Mucosa of descending colon (tissue), 3 donors: ENCODE results near the gene BACH2. TPM values are rescaled to one million over a fixed set of nuclear protein-coding genes. Genes with fewer than 3 reads are reported as not detected.
A peak's percentile ranks its signal among the peaks of the same experiment; 100 is the strongest.
"Not testable (repeated sequence)": the region's sequence is repeated elsewhere in the genome, so short reads cannot be mapped to it uniquely, and the experiment has no call there.

Source experiments
- ATAC-seq: fragments of 200-7000 bp; cut with Tn5 transposase; one replicate; pipeline ENCODE4 v1.9.1; 2020; ENCODE audit warnings: mild to moderate bottlenecking, moderate library complexity
- DNase-seq, 3 donors: peaks; one replicate each; pipeline ENCODE4 v3.0.0-alpha.2; 2020
- H3K36me3 ChIP-seq: fragments of 200-600 bp; one replicate; pipeline ENCODE4 v1.8.0; 2021; ENCODE audit warnings: low read depth, mild to moderate bottlenecking
- H3K4me1 ChIP-seq: fragments of 200-600 bp; one replicate; pipeline ENCODE4 v1.8.0; 2021; ENCODE audit warnings: low read depth, mild to moderate bottlenecking
- H3K4me3 ChIP-seq: fragments of 200-600 bp; one replicate; pipeline ENCODE4 v1.8.0; 2021; ENCODE audit warnings: mild to moderate bottlenecking
- H3K9me3 ChIP-seq: fragments of 200-600 bp; one replicate; pipeline ENCODE4 v1.8.0; 2021; ENCODE audit warnings: mild to moderate bottlenecking
- intact Hi-C, 2 donors: fragments of 100-400 bp; cut with DNase I in 1 of 2; cut with micrococcal nuclease in 1 of 2; formaldehyde crosslinking; loops; one replicate each; pipeline versions ENCODE4 v1.11.0 to v1.11.1; 2022; cut with DNase I, micrococcal nuclease
- total RNA-seq, 3 donors: library from RNA; stranded (reverse); fragmentation: NEBNext Ultra II Directional in 2 of 3; extraction: Animal tissue kit (Norgen Biotek cat#: 25700) in 2 of 3; gene quantifications; one replicate each; pipeline versions ENCODE4 v1.2.1 to v1.2.4, GENCODE V29; 2021 to 2023
- TF ChIP-seq, protein P1 (sequence below): fragments of 200-600 bp; IDR thresholded peaks from one replicate; pipeline ENCODE4 v1.8.0; 2022; ENCODE audit warnings: antibody characterized with exemption, mild to moderate bottlenecking
- donor health status: DM: no; HTN: no; CAD: no; lungs with moderate emphysema.
- donor health status: DM: no; HTN: no; CAD: no.
- donor health status: DM: no; HTN: yes; CAD: no.

Gene BACH2
- total RNA-seq, 3 donors from 2014 or later: 0.96 to 1.6 (median 1.2) TPM

DNA sequence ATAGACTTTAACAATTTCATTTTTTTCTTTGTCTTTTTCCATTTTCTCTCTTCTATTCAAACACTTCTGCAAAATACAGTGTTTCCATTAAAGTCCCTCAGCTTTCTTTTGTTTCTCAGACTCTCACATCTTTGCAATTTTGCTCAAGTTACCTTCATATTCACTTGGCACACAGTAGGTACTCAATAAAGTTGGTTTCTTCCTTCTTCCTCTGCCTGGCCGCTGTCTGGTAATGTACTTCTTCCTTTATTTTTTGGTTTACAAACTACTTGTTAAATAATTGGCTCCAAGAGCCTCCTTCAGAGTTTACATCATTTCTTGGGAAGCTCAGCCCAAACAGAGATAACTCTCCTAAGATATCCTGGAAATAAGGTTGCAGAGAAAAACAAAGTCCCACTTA is 321.3 kb downstream of the BACH2 start:
- Histone ChIP-seq H3K4me1 (peaks cover 3% of the 10 kb centered on the region), H3K4me3 (no peak overlapping the region), H3K9me3 (no peaks in the 10 kb centered on the region), H3K36me3 (no peaks in the 10 kb centered on the region)
- DNase-seq: no peak
- ATAC-seq: no peak
- TF ChIP-seq, protein P1, sequence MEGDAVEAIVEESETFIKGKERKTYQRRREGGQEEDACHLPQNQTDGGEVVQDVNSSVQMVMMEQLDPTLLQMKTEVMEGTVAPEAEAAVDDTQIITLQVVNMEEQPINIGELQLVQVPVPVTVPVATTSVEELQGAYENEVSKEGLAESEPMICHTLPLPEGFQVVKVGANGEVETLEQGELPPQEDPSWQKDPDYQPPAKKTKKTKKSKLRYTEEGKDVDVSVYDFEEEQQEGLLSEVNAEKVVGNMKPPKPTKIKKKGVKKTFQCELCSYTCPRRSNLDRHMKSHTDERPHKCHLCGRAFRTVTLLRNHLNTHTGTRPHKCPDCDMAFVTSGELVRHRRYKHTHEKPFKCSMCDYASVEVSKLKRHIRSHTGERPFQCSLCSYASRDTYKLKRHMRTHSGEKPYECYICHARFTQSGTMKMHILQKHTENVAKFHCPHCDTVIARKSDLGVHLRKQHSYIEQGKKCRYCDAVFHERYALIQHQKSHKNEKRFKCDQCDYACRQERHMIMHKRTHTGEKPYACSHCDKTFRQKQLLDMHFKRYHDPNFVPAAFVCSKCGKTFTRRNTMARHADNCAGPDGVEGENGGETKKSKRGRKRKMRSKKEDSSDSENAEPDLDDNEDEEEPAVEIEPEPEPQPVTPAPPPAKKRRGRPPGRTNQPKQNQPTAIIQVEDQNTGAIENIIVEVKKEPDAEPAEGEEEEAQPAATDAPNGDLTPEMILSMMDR: no peak
- intact Hi-C loops: loop anchor here in 1 of 2 donors (10.0 kb wide), 1 partner anchor 419 kb away; no protein-coding TSS in a partner anchor

DNA sequence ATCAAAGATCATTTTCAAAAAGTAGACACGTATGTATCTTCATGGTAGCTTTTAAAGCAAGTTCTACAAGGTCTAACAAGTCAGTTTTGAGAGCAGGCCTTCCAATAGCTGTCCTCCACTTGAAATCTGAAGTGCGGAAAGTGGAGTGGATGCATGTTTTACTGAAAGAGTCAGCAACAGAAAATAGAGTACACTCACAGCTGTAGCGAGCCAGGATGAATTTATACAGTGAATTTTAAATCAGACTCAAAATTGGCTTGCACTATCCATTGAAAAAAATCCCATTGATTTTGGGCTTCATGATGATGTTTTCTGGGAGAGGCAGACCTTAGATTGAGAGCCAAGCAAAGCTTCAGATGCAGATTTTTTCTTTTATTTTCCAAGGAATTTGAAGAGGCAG is 321.8 kb downstream of the BACH2 start:
- Histone ChIP-seq H3K36me3 (no peaks in the 10 kb centered on the region), H3K4me3 (no peak overlapping the region), H3K4me1 (peaks cover 3% of the 10 kb centered on the region), H3K9me3 (no peaks in the 10 kb centered on the region)
- intact Hi-C loops: loop anchor here in 1 of 2 donors (10.0 kb wide), 1 partner anchor 420 kb away; no protein-coding TSS in a partner anchor
- DNase-seq (no peak), ATAC-seq (no peak)
- TF ChIP-seq, protein P1: no peak

DNA sequence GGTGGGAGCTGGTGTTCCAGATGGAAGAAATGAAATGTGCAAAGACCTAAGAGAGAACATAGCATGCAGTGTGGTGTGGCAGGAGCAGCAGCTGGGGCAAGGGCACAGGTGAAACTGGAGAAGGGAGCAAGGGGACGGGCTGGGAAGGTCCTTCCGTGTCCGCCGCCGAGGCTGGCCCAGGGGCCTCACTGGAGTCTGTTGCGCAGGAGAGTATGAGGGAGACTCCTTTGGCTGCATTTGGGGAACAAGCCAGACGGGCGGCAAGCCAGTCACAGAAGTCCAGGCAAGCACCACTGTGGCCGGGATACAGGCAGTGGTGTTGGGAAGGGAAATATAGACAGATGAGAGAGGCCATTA is 324.6 kb downstream of the BACH2 start:
- TF ChIP-seq, protein P1: no peak
- no peak for ATAC-seq

DNA sequence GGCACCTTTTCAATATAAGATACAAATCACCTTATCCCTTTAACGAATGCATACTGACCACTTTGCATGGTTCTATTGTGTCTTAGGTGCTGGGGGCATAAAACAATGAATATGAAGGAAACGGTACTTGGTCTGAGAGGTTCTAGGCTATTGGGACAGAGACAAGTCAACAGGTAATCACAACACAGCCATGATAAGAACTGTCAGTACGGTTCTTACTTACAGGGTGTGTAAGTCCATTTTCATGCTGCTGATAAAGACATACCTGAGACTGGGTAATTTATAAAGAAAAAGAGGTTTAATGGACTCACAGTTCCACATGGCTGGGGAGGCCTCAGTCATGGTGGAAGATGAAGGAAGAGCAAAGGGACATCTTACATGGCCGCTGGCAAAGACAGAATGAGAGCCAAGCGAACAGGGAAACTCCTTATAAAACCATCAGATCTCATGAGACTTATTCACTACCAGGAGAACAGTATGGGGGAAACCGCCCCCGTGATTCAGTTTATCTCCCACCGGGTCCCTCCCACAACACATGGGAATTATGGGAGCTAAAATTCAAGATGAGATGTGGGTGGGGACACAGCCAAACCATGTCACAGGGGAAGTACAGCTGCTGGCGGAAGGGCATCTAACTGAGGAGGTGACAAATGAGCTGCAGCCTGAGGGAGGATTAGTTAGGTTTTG is 325.2 kb downstream of the BACH2 start:
- H3K9me3 ChIP-seq, H3K4me3 ChIP-seq, ATAC-seq, DNase-seq, H3K36me3 ChIP-seq, H3K4me1 ChIP-seq: not testable (repeated sequence)
- intact Hi-C loops: loop anchor here in 1 of 2 donors (10.0 kb wide), 1 partner anchor 423 kb away; no protein-coding TSS in a partner anchor

More for the DNA sequence above, 324.6 kb downstream of the BACH2 start:
- no peak overlapping the region for H3K4me3 ChIP-seq
- no peaks in the 10 kb centered on the region for H3K9me3 ChIP-seq
- DNase-seq: no peak
- no peaks in the 10 kb centered on the region for H3K4me1 ChIP-seq
- H3K36me3 ChIP-seq: no peaks in the 10 kb centered on the region
- intact Hi-C loops: loop anchor here in 1 of 2 donors (10.0 kb wide), 1 partner anchor 423 kb away; no protein-coding TSS in a partner anchor

DNA sequence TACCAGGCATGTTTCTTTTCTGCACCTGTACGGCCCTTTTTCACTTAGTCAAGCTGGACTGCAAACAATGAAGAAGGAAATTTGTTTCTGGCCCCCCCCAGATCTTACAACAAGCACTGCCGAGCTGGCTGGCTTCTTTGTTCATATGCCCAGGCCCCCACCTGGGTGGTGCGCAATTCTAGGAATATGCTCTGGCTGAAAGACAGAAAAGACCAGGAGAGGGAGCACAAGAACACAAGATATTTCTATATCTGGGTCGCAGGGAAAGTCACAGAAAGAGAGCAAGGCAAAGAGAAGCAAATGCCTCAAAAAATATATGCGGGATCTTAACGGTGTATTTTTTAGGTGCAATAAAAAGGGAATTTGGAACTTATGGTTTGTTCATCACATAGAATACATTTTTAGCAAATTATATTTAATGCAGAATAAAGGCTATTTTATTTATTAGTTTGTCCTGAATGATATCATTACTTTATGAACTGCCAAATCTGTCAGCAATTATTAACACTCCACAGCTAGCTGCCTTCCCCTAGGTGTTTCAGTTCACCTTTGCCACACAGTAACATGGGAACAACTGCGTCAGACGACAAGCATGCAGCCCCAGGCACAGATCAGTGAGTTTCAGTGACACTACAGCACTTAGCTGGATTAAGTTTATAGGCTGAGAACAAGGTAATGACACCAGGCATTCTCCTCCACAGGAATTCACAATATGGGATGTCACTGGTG is 325.9 kb downstream of the BACH2 start:
- DNase-seq: peak in 1 of 3 donors; percentile 58
- intact Hi-C loops: loop anchor here in 1 of 2 donors (10.0 kb wide), 1 partner anchor 424 kb away; no protein-coding TSS in a partner anchor
- no peaks in the 10 kb centered on the region for H3K4me1 ChIP-seq
- H3K9me3 ChIP-seq: no peaks in the 10 kb centered on the region
- no peak overlapping the region for H3K4me3 ChIP-seq
- H3K36me3 ChIP-seq: no peaks in the 10 kb centered on the region
- peak; percentile 73 for ATAC-seq
- TF ChIP-seq, protein P1: peak; percentile 25

DNA sequence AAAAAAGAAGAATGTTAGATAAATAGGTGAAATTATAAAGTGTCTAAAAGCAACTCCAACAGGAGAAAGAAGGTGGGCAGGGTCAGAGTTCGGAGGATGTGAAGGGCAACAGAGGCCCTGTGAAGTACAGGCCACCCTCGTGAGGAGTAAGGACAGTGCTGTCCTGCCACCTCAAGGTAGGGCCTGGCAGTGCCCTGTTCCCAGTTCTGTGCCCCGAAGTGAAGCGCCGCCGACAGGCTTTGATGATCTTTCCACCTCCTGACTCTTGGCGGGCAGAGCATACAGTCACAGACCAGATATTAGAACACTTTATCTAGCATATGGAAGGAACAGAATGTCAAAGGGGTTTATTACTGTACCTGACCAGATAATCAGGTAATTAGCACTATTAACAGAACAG is 326.6 kb downstream of the BACH2 start:
- no peaks in the 10 kb centered on the region for H3K9me3 ChIP-seq
- H3K36me3 ChIP-seq: no peaks in the 10 kb centered on the region
- no peak for DNase-seq
- TF ChIP-seq, protein P1: no peak
- H3K4me1 ChIP-seq: no peaks in the 10 kb centered on the region
- intact Hi-C loops: loop anchor here in 1 of 2 donors (10.0 kb wide), 1 partner anchor 425 kb away; no protein-coding TSS in a partner anchor
- H3K4me3 ChIP-seq: no peak overlapping the region
- peak; percentile 9 for ATAC-seq
